Suprapubic skin (tissue), 4 donors: ENCODE data around the gene EPHB6. TPM values are rescaled to one million over a fixed set of nuclear protein-coding genes. Genes with fewer than 3 reads are reported as not detected.

Experiments used
- total RNA-seq, 4 donors: library from RNA; depleted of rRNA; stranded (reverse); fragments of >200 nt; gene quantifications; one replicate each; pipeline ENCODE4 v1.1.0, GENCODE V29; 2016

The EPHB6 gene
- total RNA-seq, 4 donors from 2014 or later: 207 to 299 (median 258) TPM

Other genes starting within 250 kb of the EPHB6 start
- gene PRSS1, start 105.6 kb upstream of the EPHB6 start, total RNA-seq: not detected
- gene PRSS2, start 84.1 kb upstream of the EPHB6 start, total RNA-seq: not detected
- gene TRPV6, start 30.7 kb downstream of the EPHB6 start, total RNA-seq: 10 to 100 TPM in 3 of 4 donors, 1 to 10 TPM in 1; 7.5 to 34.8 (median 15.0) TPM
- not detected for gene TRPV5, start 78.7 kb downstream of the EPHB6 start, total RNA-seq
- gene LLCFC1, start 84.4 kb downstream of the EPHB6 start, total RNA-seq: not detected
- gene KEL, start 107.3 kb downstream of the EPHB6 start, total RNA-seq: under 1 TPM in 1 of 4 donors, not detected in 3; 0.32 TPM
- gene OR9A2, start 172.1 kb downstream of the EPHB6 start, total RNA-seq: under 1 TPM in 1 of 4 donors, not detected in 3; 0.64 TPM
- gene OR6V1, start 197.3 kb downstream of the EPHB6 start, total RNA-seq: not detected